Panc1 (cell line): ENCODE data around the gene TP73. TPM values are rescaled to one million over a fixed set of nuclear protein-coding genes. Genes with fewer than 3 reads are reported as not detected.

Experiments used
- ATAC-seq: fragments of 200-7000 bp; cut with Tn5 transposase; 2 replicates; pipeline ENCODE4 v1.9.1; 2020; ENCODE audit warnings: mild to moderate bottlenecking, moderate library complexity
- BruUV-seq: library from RNA; stranded (reverse); fragments of 400-500 nt; replicated peaks from 2 replicates; lab custom pipeline; 2021; lab: Mats Ljungman, UMichigan
- CTCF ChIA-PET: fragments of 300-600 bp; sonication (Branson Sonifier 250); formaldehyde crosslinking; loops from one replicate; lab custom pipeline; 2022; ENCODE audit warnings: antibody characterized with exemption; lab: Charles Lee
- POLR2A ChIA-PET: fragments of 300-600 bp; sonication (Branson Sonifier 250); formaldehyde crosslinking; loops from one replicate; lab custom pipeline; 2022; ENCODE audit warnings: antibody characterized with exemption; lab: Charles Lee
- DNase-seq: peaks from one replicate; pipeline ENCODE4 v3.0.0-alpha.2; 2010; ENCODE audit warnings: low read depth, low spot score
- H3K27ac ChIP-seq: 2 replicates; pipeline ENCODE4 v1.5.1; 2011; ENCODE audit warnings: mild to moderate bottlenecking, low read length, inconsistent platforms
- H3K27me3 ChIP-seq: fragments of 200-500 bp; sonication (Bioruptor generic); 2 replicates; pipeline ENCODE4 v1.6.0; 2014; ENCODE audit warnings: low read length, inconsistent platforms; ENCODE audit not compliant: control insufficient read depth, insufficient read depth
- H3K36me3 ChIP-seq: fragments of 200-500 bp; sonication (Bioruptor generic); 2 replicates; pipeline ENCODE4 v1.5.1; 2014; ENCODE audit warnings: inconsistent platforms, mild to moderate bottlenecking, low read length, moderate library complexity; ENCODE audit not compliant: control insufficient read depth, insufficient read depth
- H3K4me1 ChIP-seq: 2 replicates; pipeline ENCODE4 v1.5.1; 2011; ENCODE audit warnings: inconsistent platforms, mild to moderate bottlenecking, low read length, moderate library complexity; ENCODE audit not compliant: control insufficient read depth, insufficient read depth
- H3K4me3 ChIP-seq, 2 experiments: 2 replicates each; pipeline ENCODE4 v1.5.1; 2011 to 2012; ENCODE audit warnings: low read depth in 2 of 2, low read length in 2 of 2, mild to moderate bottlenecking in 2 of 2, inconsistent platforms in 1 of 2, moderate library complexity in 1 of 2
- H3K9me3 ChIP-seq: fragments of 200-500 bp; sonication (Bioruptor generic); 2 replicates; pipeline ENCODE4 v1.5.1; 2014; ENCODE audit warnings: low read depth, mild to moderate bottlenecking, inconsistent platforms, low read length, moderate library complexity; ENCODE audit not compliant: control insufficient read depth, insufficient read depth
- POLR2AphosphoS5 ChIP-seq: IDR thresholded peaks from 2 replicates; pipeline ENCODE4 v1.6.1; 2012; ENCODE audit warnings: mild to moderate bottlenecking, low read depth, low read length, moderate library complexity
- SIN3A ChIP-seq: IDR thresholded peaks from 2 replicates; pipeline ENCODE4 v1.6.1; 2012; ENCODE audit warnings: low read depth, mild to moderate bottlenecking, low read length, moderate library complexity, borderline replicate concordance; ENCODE audit not compliant: insufficient read depth
- TCF7L2 ChIP-seq: IDR thresholded peaks from 2 replicates; pipeline ENCODE4 v1.6.1; 2011; ENCODE audit warnings: mild to moderate bottlenecking, low read depth, low read length, inconsistent platforms
- in situ Hi-C: cut with HindIII; loops from 2 replicates; pipeline ENCODE4 v1.10.0; 2016; ENCODE audit warnings: low sequenced_read_pairs, low pct_unique_long_range_greater_than_20kb
- intact Hi-C: fragments of 100-400 bp; cut with micrococcal nuclease; formaldehyde crosslinking; loops from one replicate; pipeline ENCODE4 v1.10.0; 2022; ENCODE audit not compliant: unreplicated experiment
- total RNA-seq: library from RNA; stranded (reverse); gene quantifications from one replicate; pipeline ENCODE4 v1.2.1, GENCODE V29; 2021; ENCODE audit not compliant: unreplicated experiment
- TF ChIP-seq, protein P1 (sequence below): fragments of 450-650 bp; IDR thresholded peaks from 2 replicates; pipeline ENCODE4 v1.5.1; 2017; ENCODE audit warnings: mild to moderate bottlenecking
- TF ChIP-seq, protein P2 (sequence below), 2 experiments: IDR thresholded peaks; 2 replicates each; pipeline ENCODE4 v1.6.1; 2011 to 2012; ENCODE audit warnings: low read depth in 2 of 2, control low read depth in 1 of 2, low read length in 1 of 2, mild to moderate bottlenecking in 1 of 2, moderate library complexity in 1 of 2; ENCODE audit not compliant: insufficient read depth in 1 of 2

The TP73 gene
- total RNA-seq, 1 experiment from 2014 or later, result 4.7 TPM

GRCh38 chr1:3610527-3611169 lies 41.7 kb upstream of the TP73 start:
- H3K4me1 ChIP-seq, result peaks cover 28% of the 10 kb centered on the region
- ChIA-PET POLR2A (no interaction called here), CTCF (no interaction called here)
- H3K27ac ChIP-seq, result no peak overlapping the region
- in situ Hi-C loops (no loop called here), intact Hi-C loops (no loop called here)
- TF ChIP-seq, protein P1, sequence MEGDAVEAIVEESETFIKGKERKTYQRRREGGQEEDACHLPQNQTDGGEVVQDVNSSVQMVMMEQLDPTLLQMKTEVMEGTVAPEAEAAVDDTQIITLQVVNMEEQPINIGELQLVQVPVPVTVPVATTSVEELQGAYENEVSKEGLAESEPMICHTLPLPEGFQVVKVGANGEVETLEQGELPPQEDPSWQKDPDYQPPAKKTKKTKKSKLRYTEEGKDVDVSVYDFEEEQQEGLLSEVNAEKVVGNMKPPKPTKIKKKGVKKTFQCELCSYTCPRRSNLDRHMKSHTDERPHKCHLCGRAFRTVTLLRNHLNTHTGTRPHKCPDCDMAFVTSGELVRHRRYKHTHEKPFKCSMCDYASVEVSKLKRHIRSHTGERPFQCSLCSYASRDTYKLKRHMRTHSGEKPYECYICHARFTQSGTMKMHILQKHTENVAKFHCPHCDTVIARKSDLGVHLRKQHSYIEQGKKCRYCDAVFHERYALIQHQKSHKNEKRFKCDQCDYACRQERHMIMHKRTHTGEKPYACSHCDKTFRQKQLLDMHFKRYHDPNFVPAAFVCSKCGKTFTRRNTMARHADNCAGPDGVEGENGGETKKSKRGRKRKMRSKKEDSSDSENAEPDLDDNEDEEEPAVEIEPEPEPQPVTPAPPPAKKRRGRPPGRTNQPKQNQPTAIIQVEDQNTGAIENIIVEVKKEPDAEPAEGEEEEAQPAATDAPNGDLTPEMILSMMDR, result no peak
- TF ChIP-seq, protein P2, sequence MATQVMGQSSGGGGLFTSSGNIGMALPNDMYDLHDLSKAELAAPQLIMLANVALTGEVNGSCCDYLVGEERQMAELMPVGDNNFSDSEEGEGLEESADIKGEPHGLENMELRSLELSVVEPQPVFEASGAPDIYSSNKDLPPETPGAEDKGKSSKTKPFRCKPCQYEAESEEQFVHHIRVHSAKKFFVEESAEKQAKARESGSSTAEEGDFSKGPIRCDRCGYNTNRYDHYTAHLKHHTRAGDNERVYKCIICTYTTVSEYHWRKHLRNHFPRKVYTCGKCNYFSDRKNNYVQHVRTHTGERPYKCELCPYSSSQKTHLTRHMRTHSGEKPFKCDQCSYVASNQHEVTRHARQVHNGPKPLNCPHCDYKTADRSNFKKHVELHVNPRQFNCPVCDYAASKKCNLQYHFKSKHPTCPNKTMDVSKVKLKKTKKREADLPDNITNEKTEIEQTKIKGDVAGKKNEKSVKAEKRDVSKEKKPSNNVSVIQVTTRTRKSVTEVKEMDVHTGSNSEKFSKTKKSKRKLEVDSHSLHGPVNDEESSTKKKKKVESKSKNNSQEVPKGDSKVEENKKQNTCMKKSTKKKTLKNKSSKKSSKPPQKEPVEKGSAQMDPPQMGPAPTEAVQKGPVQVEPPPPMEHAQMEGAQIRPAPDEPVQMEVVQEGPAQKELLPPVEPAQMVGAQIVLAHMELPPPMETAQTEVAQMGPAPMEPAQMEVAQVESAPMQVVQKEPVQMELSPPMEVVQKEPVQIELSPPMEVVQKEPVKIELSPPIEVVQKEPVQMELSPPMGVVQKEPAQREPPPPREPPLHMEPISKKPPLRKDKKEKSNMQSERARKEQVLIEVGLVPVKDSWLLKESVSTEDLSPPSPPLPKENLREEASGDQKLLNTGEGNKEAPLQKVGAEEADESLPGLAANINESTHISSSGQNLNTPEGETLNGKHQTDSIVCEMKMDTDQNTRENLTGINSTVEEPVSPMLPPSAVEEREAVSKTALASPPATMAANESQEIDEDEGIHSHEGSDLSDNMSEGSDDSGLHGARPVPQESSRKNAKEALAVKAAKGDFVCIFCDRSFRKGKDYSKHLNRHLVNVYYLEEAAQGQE (IDR thresholded peaks at IDR 0.05; ENCODE audit: insufficient read depth in 1 of 2, low read depth in 2 of 2, low read length in 1 of 2), result no peak
- TF ChIP-seq TCF7L2 (no peak), POLR2AphosphoS5 (no peak), SIN3A (no peak)
- no TSS peak for BruUV-seq
- no peaks in the 10 kb centered on the region for H3K27me3 ChIP-seq
- no peaks in the 10 kb centered on the region for H3K9me3 ChIP-seq
- H3K4me3 ChIP-seq, result peak overlapping the region; percentile 35 to 37
- DNase-seq, result no peak
- no peak for ATAC-seq
- H3K36me3 ChIP-seq, result no peaks in the 10 kb centered on the region

GRCh38 chr1:3611170-3612019 lies 40.9 kb upstream of the TP73 start, which contains the start of gene MEGF6:
MEGF6 (minus strand) TSS chr1:3611508; CDS start chr1:3611268, 240 bp downstream.
- ATAC-seq, result peak; percentile 25
- H3K27me3 ChIP-seq, result no peaks in the 10 kb centered on the region
- no peak for DNase-seq
- POLR2A ChIA-PET, result no interaction called here
- TF ChIP-seq, protein P2 (IDR thresholded peaks at IDR 0.05; ENCODE audit: insufficient read depth in 1 of 2, low read depth in 2 of 2, low read length in 1 of 2), result no peak
- TF ChIP-seq TCF7L2 (no peak), POLR2AphosphoS5 (no peak), SIN3A (no peak)
- TF ChIP-seq, protein P1, result no peak
- H3K9me3 ChIP-seq, result no peaks in the 10 kb centered on the region
- peaks cover 28% of the 10 kb centered on the region for H3K4me1 ChIP-seq
- CTCF ChIA-PET, result no interaction called here
- BruUV-seq, result no TSS peak
- peak within 1 kb of the TSS; percentile 35 to 37 for H3K4me3 ChIP-seq
- H3K36me3 ChIP-seq, result no peaks in the 10 kb centered on the region
- no peak within 1 kb of the TSS for H3K27ac ChIP-seq
- intact Hi-C loops (no loop called here), in situ Hi-C loops (no loop called here)
